GM19397 (cell line): Measurements from ENCODE around the gene IL37.
"Not testable (repeated sequence)": the region's sequence is repeated elsewhere in the genome, so short reads cannot be mapped to it uniquely, and the experiment has no call there.

Experiments used
- ATAC-seq: cut with Tn5 transposase; IDR thresholded peaks from one replicate; pipeline ENCODE4 v1.9.1; 2021; ENCODE audit warnings: mild to moderate bottlenecking, moderate library complexity; ENCODE audit not compliant: unreplicated experiment

The IL37 gene

GRCh38 chr2:112887964-112888749 is 22.8 kb upstream of the IL37 start:
- no peak for ATAC-seq

GRCh38 chr2:112889976-112890375 is 21.0 kb upstream of the IL37 start:
- no peak for ATAC-seq

- ATAC-seq = no peak
Observed at GRCh38 chr2:112891385-112891831, 19.6 kb upstream of the IL37 start.

GRCh38 chr2:112893752-112894151 is 17.2 kb upstream of the IL37 start:
- ATAC-seq = no peak

- no peak for ATAC-seq
Observed at GRCh38 chr2:112896909-112897623, 13.9 kb upstream of the IL37 start.

- ATAC-seq = no peak
Observed at GRCh38 chr2:112897624-112897978, 13.4 kb upstream of the IL37 start.

GRCh38 chr2:112901431-112902065 is 9.4 kb upstream of the IL37 start:
- ATAC-seq = not testable (repeated sequence)

- ATAC-seq = no peak
Observed at GRCh38 chr2:112902816-112903215, 8.1 kb upstream of the IL37 start.

- no peak for ATAC-seq
Observed at GRCh38 chr2:112904883-112905282, 6.1 kb upstream of the IL37 start.

GRCh38 chr2:112906276-112906675 is 4.7 kb upstream of the IL37 start:
- no peak for ATAC-seq

GRCh38 chr2:112907001-112907949 is 3.7 kb upstream of the IL37 start:
- no peak for ATAC-seq

GRCh38 chr2:112908559-112908958 is 2.4 kb upstream of the IL37 start:
- ATAC-seq = not testable (repeated sequence)

GRCh38 chr2:112910219-112910618 is 746 bp upstream of the IL37 start:
- ATAC-seq = no peak

- ATAC-seq = no peak
Observed at GRCh38 chr2:112912403-112912802, 1.4 kb downstream of the IL37 start.

- no peak for ATAC-seq
Observed at GRCh38 chr2:112915300-112916144, 4.6 kb downstream of the IL37 start.

GRCh38 chr2:112916145-112916571 is 5.2 kb downstream of the IL37 start:
- ATAC-seq = no peak

GRCh38 chr2:112916625-112917247 is 5.8 kb downstream of the IL37 start:
- ATAC-seq = no peak

- no peak for ATAC-seq
Observed at GRCh38 chr2:112917856-112918255, 6.9 kb downstream of the IL37 start.

GRCh38 chr2:112918256-112918655 is 7.3 kb downstream of the IL37 start:
- ATAC-seq = no peak
